K562 (cell line): ENCODE results near the gene CBS. TPM values are rescaled to one million over a fixed set of nuclear protein-coding genes. Genes with fewer than 3 reads are reported as not detected.

Source experiments
- ATAC-seq: fragments of 200-7000 bp; cut with Tn5 transposase; 3 replicates; pipeline ENCODE4 v1.9.1; 2020; ENCODE audit warnings: moderate library complexity
- BruUV-seq: library from RNA; stranded (reverse); fragments of 400-500 nt; replicated peaks from 2 replicates; lab custom pipeline; 2021; lab: Mats Ljungman, UMichigan
- CTCF ChIA-PET: fragments of 300-600 bp; formaldehyde crosslinking; extraction: SDS; loops from one replicate; lab custom pipeline; 2021; ENCODE audit warnings: low intra/inter-chr PET ratio; lab: Yijun Ruan, JAX
- POLR2A ChIA-PET: fragments of 300-600, 350-650 bp; sonication (Branson Sonifier 250); formaldehyde crosslinking; extraction: SDS; loops from one replicate; lab custom pipeline; 2021; ENCODE audit warnings: antibody characterized with exemption, inconsistent platforms; lab: Yijun Ruan, JAX
- DNase-seq, 4 experiments: peaks; one replicate each; pipeline versions ENCODE4 v3.0.0 to v3.0.0-alpha.2; 2011 to 2018; ENCODE audit warnings: low spot score in 3 of 4, mixed read lengths in 3 of 4; ENCODE audit errors: extremely low read depth in 1 of 4
- FAIRE-seq: peaks from 2 replicates; lab custom pipeline; 2011; peaks lifted over from hg19 to GRCh38; lab: Jason Lieb, UNC
- H2AFZ ChIP-seq: 2 replicates; pipeline ENCODE4 v1.6.0; 2011; ENCODE audit warnings: low read depth, low read length, control low read depth, inconsistent platforms
- H3K27ac ChIP-seq: fragments of 200-600 bp; 3 replicates; pipeline ENCODE4 v1.8.0; 2011; ENCODE audit warnings: low read depth, mild to moderate bottlenecking, control low read depth, inconsistent platforms, low read length, moderate library complexity, mixed read lengths; ENCODE audit errors: extremely low read depth
- H3K27me3 ChIP-seq, 2 experiments: fragments of 300-600 bp in 1 of 2; 2 replicates in 1 of 2; 3 replicates in 1 of 2; pipeline versions ENCODE4 v1.6.0 to v1.8.0; 2011; ENCODE audit warnings: inconsistent platforms in 2 of 2, low read length in 2 of 2, mild to moderate bottlenecking in 1 of 2, mixed read lengths in 1 of 2, moderate library complexity in 1 of 2; ENCODE audit not compliant: control insufficient read depth in 2 of 2, insufficient read depth in 2 of 2
- H3K36me3 ChIP-seq: fragments of 300-600 bp; 3 replicates; pipeline ENCODE4 v1.8.0; 2011; ENCODE audit warnings: mild to moderate bottlenecking, low read length, inconsistent platforms; ENCODE audit not compliant: control insufficient read depth, insufficient read depth
- H3K4me1 ChIP-seq, 2 experiments: fragments of 200-600 bp in 1 of 2; replicated peaks in 1 of 2; 2 replicates in 1 of 2; 3 replicates in 1 of 2; pipeline versions ENCODE4 v1.5.1 to v1.8.0; 2011; ENCODE audit warnings: inconsistent platforms in 2 of 2, low read length in 2 of 2, mild to moderate bottlenecking in 1 of 2, mixed read lengths in 1 of 2, moderate library complexity in 1 of 2; ENCODE audit not compliant: control insufficient read depth in 2 of 2, insufficient read depth in 2 of 2
- H3K4me2 ChIP-seq: 2 replicates; pipeline ENCODE4 v1.6.1; 2011; ENCODE audit warnings: low read length, control low read depth, inconsistent platforms, mixed read lengths; ENCODE audit not compliant: insufficient read depth
- H3K4me3 ChIP-seq: fragments of 200-600 bp; sonication (generic), shearing (Covaris generic); 2 replicates; pipeline ENCODE4 v1.5.1; 2016; ENCODE audit warnings: control low read depth, inconsistent platforms
- H3K79me2 ChIP-seq: fragments of 200-600 bp; 3 replicates; pipeline ENCODE4 v1.8.0; 2011; ENCODE audit warnings: low read length, inconsistent platforms; ENCODE audit not compliant: control insufficient read depth, insufficient read depth
- H3K9ac ChIP-seq, 2 experiments: 2 replicates each; pipeline versions ENCODE4 v1.6.0 to v1.6.1; 2011; ENCODE audit warnings: low read depth in 2 of 2, low read length in 2 of 2, control low read depth in 1 of 2, inconsistent platforms in 1 of 2, mild to moderate bottlenecking in 1 of 2, mixed read lengths in 1 of 2; ENCODE audit not compliant: insufficient read depth in 1 of 2
- H3K9me1 ChIP-seq: one replicate; pipeline ENCODE4 v1.6.0; 2011; ENCODE audit warnings: inconsistent platforms, mild to moderate bottlenecking, low read length, moderate library complexity; ENCODE audit not compliant: control insufficient read depth, insufficient read depth
- H3K9me3 ChIP-seq: replicated peaks from 2 replicates; pipeline ENCODE4 v1.5.1; 2011; ENCODE audit warnings: low read depth, low read length, inconsistent platforms; ENCODE audit not compliant: control insufficient read depth, insufficient read depth
- H4K20me1 ChIP-seq: replicated peaks from 2 replicates; pipeline ENCODE4 v1.6.1; 2011; ENCODE audit warnings: low read length, inconsistent platforms, mixed read lengths; ENCODE audit not compliant: control insufficient read depth, insufficient read depth
- BCOR ChIP-seq: fragments of 450-650 bp; IDR thresholded peaks from 2 replicates; pipeline ENCODE4 v1.6.1; 2016
- EGR1 ChIP-seq: fragments of 450-650 bp; conservative IDR thresholded peaks from 2 replicates; pipeline ENCODE4 v1.6.1; 2017; ENCODE audit warnings: mild to moderate bottlenecking
- KDM5B ChIP-seq: fragments of 200-600 bp; sonication (generic); IDR thresholded peaks from 2 replicates; pipeline ENCODE4 v1.6.1; 2012; ENCODE audit warnings: low read depth, mild to moderate bottlenecking, moderate library complexity, low read length, control low read depth, inconsistent platforms; ENCODE audit not compliant: insufficient replicate concordance
- MEF2D ChIP-seq: conservative IDR thresholded peaks from 2 replicates; pipeline ENCODE4 v1.6.1; 2016; ENCODE audit warnings: low read depth, missing genetic modification characterization, missing compliant biosample characterization
- NFIC ChIP-seq: fragments of 450-650 bp; IDR thresholded peaks from 2 replicates; pipeline ENCODE4 v1.6.1; 2017; ENCODE audit warnings: mild to moderate bottlenecking, inconsistent platforms
- RBM25 ChIP-seq: fragments of 200-400 bp; formaldehyde crosslinking; IDR thresholded peaks from 2 replicates; pipeline ENCODE4 v1.6.1; 2018; ENCODE audit warnings: low read length, low read depth, moderate library complexity; ENCODE audit not compliant: severe bottlenecking
- SMARCA4 ChIP-seq: fragments of 450-650 bp; IDR thresholded peaks from 2 replicates; pipeline ENCODE4 v1.6.1; 2016
- WHSC1 ChIP-seq: IDR thresholded peaks from one replicate; pipeline ENCODE4 v1.6.1; 2012; ENCODE audit warnings: low read length, control low read depth, inconsistent platforms
- WGBS: fragments of 100-300 bp; shearing (Covaris generic); methylation state at CpG from one replicate; pipeline ENCODE4 v1.1.6; 2016; ENCODE audit warnings: low coverage, mixed read lengths; ENCODE audit not compliant: insufficient coverage; ENCODE audit errors: missing lambda C conversion rate; 5-methylcytosine and 5-hydroxymethylcytosine counted together
- in situ Hi-C: fragments of 300-500 bp; cut with MboI; formaldehyde crosslinking; loops from 4 replicates; pipeline ENCODE4 v1.15.0; 2018; ENCODE audit warnings: inconsistent platforms, mixed read lengths
- intact Hi-C: fragments of 100-400 bp; cut with micrococcal nuclease; formaldehyde crosslinking; loops from 2 replicates; pipeline ENCODE4 v1.14.2; 2022
- polyA plus RNA-seq, 8 experiments: library from polyadenylated mRNA; depleted of rRNA in 4 of 8; stranded (reverse) in 5 of 8; unstranded in 3 of 8; fragments of >200 nt; fragmentation: Nextera tagmentation in 2 of 8; fragmentation: Illumina TruSeq in 1 of 8; extraction: Ambion mirVana in 2 of 8; extraction: Trizol in 1 of 8; gene quantifications; 2 replicates each; pipeline versions ENCODE4 v1.2.1 to v1.2.3, GENCODE V29; 2011 to 2014; ENCODE audit warnings: inconsistent platforms in 1 of 8, missing spikeins in 1 of 8
- total RNA-seq, 7 experiments: library from RNA; depleted of rRNA in 6 of 7; stranded (reverse); fragments of >200 nt in 6 of 7; fragmentation: Illumina TruSeq in 2 of 7; extraction: Trizol in 2 of 7; gene quantifications; 2 replicates each; pipeline versions ENCODE4 v1.2.1 to v1.2.3, GENCODE V29; 2011 to 2021; ENCODE audit warnings: low replicate concordance in 1 of 7
- TF ChIP-seq, protein P1 (sequence below): fragments of 250-450 bp; sonication (Bioruptor Pico); IDR thresholded peaks from 2 replicates; pipeline ENCODE4 v1.8.0; 2022; ENCODE audit warnings: inconsistent platforms
- TF ChIP-seq, protein P2 (sequence below): sonication (generic); formaldehyde crosslinking; IDR thresholded peaks from 2 replicates; pipeline ENCODE4 v1.8.0; 2023; ENCODE audit warnings: missing genetic modification reagents, mild to moderate bottlenecking, borderline replicate concordance

Gene CBS
- total and polyA plus RNA-seq, 9 of the 15 experiments (the other 6 are each of a cell fraction or from before 2014, with no cell fraction given) = 4.6 to 472 (median 152) TPM

DNA sequence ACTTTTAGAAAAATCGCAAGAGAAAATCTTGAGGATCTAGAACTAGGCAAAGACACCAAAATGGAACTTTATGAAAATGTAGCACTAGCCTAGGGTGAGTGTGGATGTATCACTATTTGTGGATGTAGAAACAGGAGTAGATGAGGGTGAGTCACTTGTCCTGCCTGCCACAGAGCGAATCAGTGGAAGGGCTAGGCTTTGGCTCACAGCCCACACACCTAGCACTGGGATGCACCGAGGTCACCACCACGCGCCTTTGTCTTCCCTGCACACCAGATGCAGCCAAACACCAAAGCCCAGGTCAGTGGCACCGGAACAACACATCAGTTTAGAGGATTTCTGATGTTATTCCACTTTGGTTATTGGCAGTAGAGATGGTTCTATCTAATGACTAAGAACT lies 63.0 kb downstream of the CBS start:
- no peak overlapping the region for H3K9ac ChIP-seq
- no peaks in the 10 kb centered on the region for H3K4me1 ChIP-seq
- TF ChIP-seq, protein P1, sequence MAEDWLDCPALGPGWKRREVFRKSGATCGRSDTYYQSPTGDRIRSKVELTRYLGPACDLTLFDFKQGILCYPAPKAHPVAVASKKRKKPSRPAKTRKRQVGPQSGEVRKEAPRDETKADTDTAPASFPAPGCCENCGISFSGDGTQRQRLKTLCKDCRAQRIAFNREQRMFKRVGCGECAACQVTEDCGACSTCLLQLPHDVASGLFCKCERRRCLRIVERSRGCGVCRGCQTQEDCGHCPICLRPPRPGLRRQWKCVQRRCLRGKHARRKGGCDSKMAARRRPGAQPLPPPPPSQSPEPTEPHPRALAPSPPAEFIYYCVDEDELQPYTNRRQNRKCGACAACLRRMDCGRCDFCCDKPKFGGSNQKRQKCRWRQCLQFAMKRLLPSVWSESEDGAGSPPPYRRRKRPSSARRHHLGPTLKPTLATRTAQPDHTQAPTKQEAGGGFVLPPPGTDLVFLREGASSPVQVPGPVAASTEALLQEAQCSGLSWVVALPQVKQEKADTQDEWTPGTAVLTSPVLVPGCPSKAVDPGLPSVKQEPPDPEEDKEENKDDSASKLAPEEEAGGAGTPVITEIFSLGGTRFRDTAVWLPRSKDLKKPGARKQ (CRISPR knock-in tag) = no peak
- TF ChIP-seq NFIC (0 out of 2 replicates have a peak, but pooled peaks have one; percentile 24), WHSC1 (peak; percentile 52)
- H2AFZ ChIP-seq = no peak overlapping the region
- no peaks in the 10 kb centered on the region for H4K20me1 ChIP-seq
- H3K27me3 ChIP-seq = no peaks in the 10 kb centered on the region
- no peaks in the 10 kb centered on the region for H3K9me1 ChIP-seq
- DNase-seq (no peak), FAIRE-seq (no peak), ATAC-seq (peak; percentile 34; the same call in 1 of the 3 replicates)
- no peak overlapping the region for H3K27ac ChIP-seq
- H3K36me3 ChIP-seq = peaks cover 39% of the 10 kb centered on the region
- no peaks in the 10 kb centered on the region for H3K79me2 ChIP-seq
- H3K9me3 ChIP-seq = no peaks in the 10 kb centered on the region
- no peak overlapping the region for H3K4me3 ChIP-seq
- BruUV-seq = no TSS peak
- in situ Hi-C loops (no loop called here), intact Hi-C loops (no loop called here)
- ChIA-PET CTCF (no interaction called here), POLR2A (no interaction called here)
- no peak overlapping the region for H3K4me2 ChIP-seq
- WGBS = 72% methylated on average over 6 of the region's 6 CpGs

DNA sequence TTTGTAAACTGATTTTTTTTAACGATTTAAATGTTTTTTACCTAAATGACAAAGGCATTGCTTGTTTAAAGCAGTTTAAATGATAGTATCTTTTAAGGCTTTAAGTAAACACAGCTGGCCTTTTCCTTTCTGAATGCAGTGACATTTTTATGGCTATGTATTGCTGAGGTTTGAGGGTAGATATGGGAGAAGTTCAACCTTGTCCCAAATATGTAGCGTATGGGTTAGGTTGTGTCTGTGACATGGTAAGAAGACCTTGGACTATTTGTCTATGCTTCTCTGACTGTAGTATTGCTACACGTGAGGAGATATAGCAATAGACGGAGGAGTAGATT lies 68.8 kb downstream of the CBS start:
- no peak overlapping the region for H3K9ac ChIP-seq
- BruUV-seq = no TSS peak
- no peak overlapping the region for H3K4me3 ChIP-seq
- in situ Hi-C loops (no loop called here), intact Hi-C loops (no loop called here)
- POLR2A ChIA-PET = interaction anchor here (1.3 kb wide), 1 partner anchor 32 kb away, joined by 3 read pairs; the partner anchor contains the start of gene PKNOX1
- FAIRE-seq = peak; percentile 32
- H3K79me2 ChIP-seq = no peaks in the 10 kb centered on the region
- peaks cover 0 to 7% of the 10 kb centered on the region in 2 experiments; a peak in 3 of 5 replicates for H3K4me1 ChIP-seq
- no peaks in the 10 kb centered on the region for H3K27me3 ChIP-seq
- no peak overlapping the region for H2AFZ ChIP-seq
- no peaks in the 10 kb centered on the region for H3K9me3 ChIP-seq
- 62% methylated on average over 4 of the region's 4 CpGs for WGBS
- no peak overlapping the region for H3K4me2 ChIP-seq
- DNase-seq = no peak
- H3K9me1 ChIP-seq = no peaks in the 10 kb centered on the region
- H4K20me1 ChIP-seq = no peaks in the 10 kb centered on the region
- H3K27ac ChIP-seq = no peak overlapping the region
- CTCF ChIA-PET = no interaction called here
- no peak; the same call in 2 of the 3 replicates for ATAC-seq
- H3K36me3 ChIP-seq = peaks cover 38% of the 10 kb centered on the region
- no peak for TF ChIP-seq RBM25
- TF ChIP-seq EGR1 = no peak
- TF ChIP-seq, protein P2, sequence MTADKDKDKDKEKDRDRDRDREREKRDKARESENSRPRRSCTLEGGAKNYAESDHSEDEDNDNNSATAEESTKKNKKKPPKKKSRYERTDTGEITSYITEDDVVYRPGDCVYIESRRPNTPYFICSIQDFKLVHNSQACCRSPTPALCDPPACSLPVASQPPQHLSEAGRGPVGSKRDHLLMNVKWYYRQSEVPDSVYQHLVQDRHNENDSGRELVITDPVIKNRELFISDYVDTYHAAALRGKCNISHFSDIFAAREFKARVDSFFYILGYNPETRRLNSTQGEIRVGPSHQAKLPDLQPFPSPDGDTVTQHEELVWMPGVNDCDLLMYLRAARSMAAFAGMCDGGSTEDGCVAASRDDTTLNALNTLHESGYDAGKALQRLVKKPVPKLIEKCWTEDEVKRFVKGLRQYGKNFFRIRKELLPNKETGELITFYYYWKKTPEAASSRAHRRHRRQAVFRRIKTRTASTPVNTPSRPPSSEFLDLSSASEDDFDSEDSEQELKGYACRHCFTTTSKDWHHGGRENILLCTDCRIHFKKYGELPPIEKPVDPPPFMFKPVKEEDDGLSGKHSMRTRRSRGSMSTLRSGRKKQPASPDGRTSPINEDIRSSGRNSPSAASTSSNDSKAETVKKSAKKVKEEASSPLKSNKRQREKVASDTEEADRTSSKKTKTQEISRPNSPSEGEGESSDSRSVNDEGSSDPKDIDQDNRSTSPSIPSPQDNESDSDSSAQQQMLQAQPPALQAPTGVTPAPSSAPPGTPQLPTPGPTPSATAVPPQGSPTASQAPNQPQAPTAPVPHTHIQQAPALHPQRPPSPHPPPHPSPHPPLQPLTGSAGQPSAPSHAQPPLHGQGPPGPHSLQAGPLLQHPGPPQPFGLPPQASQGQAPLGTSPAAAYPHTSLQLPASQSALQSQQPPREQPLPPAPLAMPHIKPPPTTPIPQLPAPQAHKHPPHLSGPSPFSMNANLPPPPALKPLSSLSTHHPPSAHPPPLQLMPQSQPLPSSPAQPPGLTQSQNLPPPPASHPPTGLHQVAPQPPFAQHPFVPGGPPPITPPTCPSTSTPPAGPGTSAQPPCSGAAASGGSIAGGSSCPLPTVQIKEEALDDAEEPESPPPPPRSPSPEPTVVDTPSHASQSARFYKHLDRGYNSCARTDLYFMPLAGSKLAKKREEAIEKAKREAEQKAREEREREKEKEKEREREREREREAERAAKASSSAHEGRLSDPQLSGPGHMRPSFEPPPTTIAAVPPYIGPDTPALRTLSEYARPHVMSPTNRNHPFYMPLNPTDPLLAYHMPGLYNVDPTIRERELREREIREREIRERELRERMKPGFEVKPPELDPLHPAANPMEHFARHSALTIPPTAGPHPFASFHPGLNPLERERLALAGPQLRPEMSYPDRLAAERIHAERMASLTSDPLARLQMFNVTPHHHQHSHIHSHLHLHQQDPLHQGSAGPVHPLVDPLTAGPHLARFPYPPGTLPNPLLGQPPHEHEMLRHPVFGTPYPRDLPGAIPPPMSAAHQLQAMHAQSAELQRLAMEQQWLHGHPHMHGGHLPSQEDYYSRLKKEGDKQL (CRISPR knock-in tag) = no peak
- no peak for TF ChIP-seq KDM5B
- 0 out of 2 replicates have a peak, but pooled peaks have one; percentile 23 for TF ChIP-seq SMARCA4
- TF ChIP-seq MEF2D (tag) = no peak
- TF ChIP-seq BCOR = no peak
